HepG2 (cell line): ENCODE data around the gene PDIA6. TPM values are rescaled to one million over a fixed set of nuclear protein-coding genes. Genes with fewer than 3 reads are reported as not detected.

Experiments used
- ATAC-seq: fragments of 200-7000 bp; cut with Tn5 transposase; 3 replicates; pipeline ENCODE4 v1.9.1; 2020; ENCODE audit warnings: mild to moderate bottlenecking, moderate library complexity
- BruUV-seq: library from RNA; stranded (reverse); fragments of 400-500 nt; replicated peaks from 2 replicates; lab custom pipeline; 2021; lab: Mats Ljungman, UMichigan
- CTCF ChIA-PET: fragments of 300-600 bp; formaldehyde crosslinking; extraction: SDS; loops from one replicate; lab custom pipeline; 2021; ENCODE audit warnings: low total read pairs, inconsistent platforms, low intra/inter-chr PET ratio; lab: Yijun Ruan, JAX
- POLR2A ChIA-PET: fragments of 350-600 bp; sonication (Branson Sonifier 250); formaldehyde crosslinking; loops from one replicate; lab custom pipeline; 2020; ENCODE audit warnings: antibody characterized with exemption, inconsistent platforms; lab: Yijun Ruan, JAX
- DNase-seq: peaks from one replicate; pipeline ENCODE4 v3.0.0-alpha.2; 2015; ENCODE audit warnings: low spot score
- FAIRE-seq: peaks from 3 replicates; lab custom pipeline; 2011; peaks lifted over from hg19 to GRCh38; lab: Jason Lieb, UNC
- H2AFZ ChIP-seq: one replicate; pipeline ENCODE4 v1.6.1; 2011; ENCODE audit warnings: low read length, inconsistent platforms
- H3K27ac ChIP-seq: fragments of 300-600 bp; 3 replicates; pipeline ENCODE4 v1.8.0; 2011; ENCODE audit warnings: mixed run types, mild to moderate bottlenecking, mixed read lengths, low read length, inconsistent platforms; ENCODE audit not compliant: insufficient read depth; ENCODE audit errors: extremely low read length
- H3K27me3 ChIP-seq, 2 experiments: fragments of 200-600 bp in 1 of 2; 2 replicates in 1 of 2; 3 replicates in 1 of 2; pipeline versions ENCODE4 v1.6.0 to v1.8.0; 2011; ENCODE audit warnings: low read length in 2 of 2, mild to moderate bottlenecking in 2 of 2, moderate library complexity in 2 of 2, inconsistent platforms in 1 of 2; ENCODE audit not compliant: insufficient read depth in 2 of 2, control insufficient read depth in 1 of 2
- H3K36me3 ChIP-seq, 2 experiments: fragments of 200-600 bp in 1 of 2; replicated peaks in 1 of 2; 2 replicates in 1 of 2; 3 replicates in 1 of 2; pipeline versions ENCODE4 v1.5.1 to v1.8.0; 2011; ENCODE audit warnings: low read length in 2 of 2, inconsistent platforms in 1 of 2; ENCODE audit not compliant: insufficient read depth in 2 of 2, control insufficient read depth in 1 of 2
- H3K4me1 ChIP-seq: 2 replicates; pipeline ENCODE4 v1.5.1; 2012; ENCODE audit warnings: low read length, inconsistent platforms; ENCODE audit not compliant: insufficient read depth
- H3K4me2 ChIP-seq: 2 replicates; pipeline ENCODE4 v1.6.0; 2011; ENCODE audit warnings: low read depth, low read length, inconsistent platforms
- H3K4me3 ChIP-seq, 3 experiments: fragments of 200-600 bp in 1 of 3; sonication (generic), shearing (Covaris generic) in 1 of 3; replicated peaks in 1 of 3; 2 replicates each; pipeline ENCODE4 v1.5.1; 2011 to 2016; ENCODE audit warnings: low read length in 3 of 3, inconsistent platforms in 2 of 3, low read depth in 2 of 3, mild to moderate bottlenecking in 2 of 3, control low read depth in 1 of 3, mixed read lengths in 1 of 3; ENCODE audit not compliant: insufficient read depth in 1 of 3
- H3K79me2 ChIP-seq: one replicate; pipeline ENCODE4 v1.6.1; 2011; ENCODE audit warnings: low read length, inconsistent platforms; ENCODE audit not compliant: insufficient read depth
- H3K9ac ChIP-seq: 2 replicates; pipeline ENCODE4 v1.6.0; 2011; ENCODE audit warnings: mild to moderate bottlenecking, low read depth, low read length, inconsistent platforms; ENCODE audit not compliant: insufficient read depth
- H3K9me3 ChIP-seq: 2 replicates; pipeline ENCODE4 v1.5.1; 2012; ENCODE audit warnings: mild to moderate bottlenecking, low read length
- H4K20me1 ChIP-seq: 2 replicates; pipeline ENCODE4 v1.6.0; 2011; ENCODE audit warnings: inconsistent platforms, mild to moderate bottlenecking, low read length, moderate library complexity; ENCODE audit not compliant: insufficient read depth
- AGO2 ChIP-seq: fragments of 200-400 bp; formaldehyde crosslinking; optimal IDR thresholded peaks from 2 replicates; pipeline ENCODE3; 2017; ENCODE audit warnings: mild to moderate bottlenecking, low read depth, low read length, moderate library complexity
- ATF7 ChIP-seq, 2 experiments: fragments of 450-650 bp in 1 of 2; sonication (generic) in 1 of 2; formaldehyde crosslinking in 1 of 2; IDR thresholded peaks; 2 replicates each; pipeline versions ENCODE4 v1.4.0 to v1.6.1; 2016 to 2020; ENCODE audit warnings: antibody characterized with exemption in 1 of 2, mild to moderate bottlenecking in 1 of 2, missing genetic modification reagents in 1 of 2
- E2F5 ChIP-seq: sonication (generic); formaldehyde crosslinking; conservative IDR thresholded peaks from 2 replicates; pipeline ENCODE4 v1.4.0; 2020; ENCODE audit warnings: missing genetic modification reagents
- ELF4 ChIP-seq: sonication (generic); formaldehyde crosslinking; IDR thresholded peaks from 2 replicates; pipeline ENCODE4 v1.5.0; 2020; ENCODE audit warnings: missing genetic modification reagents, mild to moderate bottlenecking, moderate library complexity, borderline replicate concordance
- GFI1 ChIP-seq: sonication (generic); formaldehyde crosslinking; IDR thresholded peaks from 2 replicates; pipeline ENCODE4 v1.5.0; 2020; ENCODE audit warnings: missing genetic modification reagents, mild to moderate bottlenecking, borderline replicate concordance
- RCOR2 ChIP-seq: IDR thresholded peaks from 2 replicates; pipeline ENCODE4 v1.6.1; 2016; ENCODE audit warnings: missing biosample characterization, missing genetic modification reagents
- SP1 ChIP-seq, 2 experiments: fragments of 450-650 bp in 1 of 2; sonication (generic) in 1 of 2; formaldehyde crosslinking in 1 of 2; IDR thresholded peaks; 2 replicates each; pipeline versions ENCODE4 v1.4.0 to v1.6.1; 2016 to 2020; ENCODE audit warnings: missing genetic modification reagents in 1 of 2
- TGIF2 ChIP-seq: IDR thresholded peaks from 2 replicates; pipeline ENCODE4 v1.6.1; 2016; ENCODE audit warnings: control low read depth, missing compliant biosample characterization
- TP53 ChIP-seq: sonication (generic); formaldehyde crosslinking; conservative IDR thresholded peaks from 2 replicates; pipeline ENCODE4 v1.4.0; 2020; ENCODE audit warnings: missing genetic modification reagents
- ZC3H13 ChIP-seq: sonication (generic); formaldehyde crosslinking; IDR thresholded peaks from 2 replicates; pipeline ENCODE4 v1.8.1; 2023; ENCODE audit warnings: mild to moderate bottlenecking, missing genetic modification reagents, moderate library complexity
- ZKSCAN1 ChIP-seq: fragments of 150-350 bp; IDR thresholded peaks from 2 replicates; pipeline ENCODE4 v1.6.1; 2014; ENCODE audit warnings: low read length
- WGBS: methylation state at CpG from one replicate; pipeline ENCODE4 v1.1.6; 2017; ENCODE audit warnings: low lambda C conversion rate; 5-methylcytosine and 5-hydroxymethylcytosine counted together
- in situ Hi-C: cut with HindIII; loops from 2 replicates; pipeline ENCODE4 v1.10.0; 2017; ENCODE audit warnings: low pct_unique_long_range_greater_than_20kb; ENCODE audit not compliant: extremely low pct_ligation_motif_present
- intact Hi-C: fragments of 100-400 bp; cut with micrococcal nuclease; formaldehyde crosslinking; loops from one replicate; pipeline ENCODE4 v1.10.0; 2022; ENCODE audit not compliant: unreplicated experiment
- polyA plus RNA-seq, 8 experiments: library from polyadenylated mRNA; depleted of rRNA in 3 of 8; stranded (reverse) in 7 of 8; unstranded in 1 of 8; fragments of >200 nt; fragmentation: Illumina TruSeq in 4 of 8; extraction: Trizol in 4 of 8; gene quantifications; 2 replicates each; pipeline versions ENCODE4 v1.2.1 to v1.2.3, GENCODE V29; 2011 to 2016; ENCODE audit warnings: low read depth in 4 of 8, missing spikeins in 1 of 8, mixed read lengths in 1 of 8; ENCODE audit not compliant: insufficient read depth in 1 of 8
- total RNA-seq, 5 experiments: library from RNA; depleted of rRNA; stranded (reverse); fragments of >200 nt; fragmentation: Illumina TruSeq; extraction: Trizol; gene quantifications; 2 replicates each; pipeline ENCODE4 v1.2.3, GENCODE V29; 2016; ENCODE audit warnings: low read depth in 1 of 5
- TF ChIP-seq, protein P1 (sequence below): sonication (generic); formaldehyde crosslinking; IDR thresholded peaks from 2 replicates; pipeline ENCODE4 v1.4.0; 2020; ENCODE audit warnings: missing genetic modification reagents; ENCODE audit errors: not compliant biosample characterization

The PDIA6 gene
- total and polyA plus RNA-seq, 2 of the 13 experiments (the other 11 are each of a cell fraction or from before 2014, with no cell fraction given), result 586 to 642 TPM

- ChIA-PET CTCF (interaction anchor here (1.4 to 4.4 kb wide), 2 partner anchors 63 kb away, joined by 3 to 32 read pairs; no protein-coding TSS in a partner anchor), POLR2A (no interaction called here)
- no peak for FAIRE-seq
Measured at GRCh38 chr2:10837298-10838266, 25.0 kb upstream of the PDIA6 start.

More at GRCh38 chr2:10837298-10838266, 25.0 kb upstream of the PDIA6 start:
- H3K27me3 ChIP-seq, result peaks cover 7 to 52% of the 10 kb centered on the region in 2 experiments
- no peaks in the 10 kb centered on the region for H3K4me1 ChIP-seq
- no peak overlapping the region for H3K9ac ChIP-seq
- H4K20me1 ChIP-seq, result no peaks in the 10 kb centered on the region
- H3K4me2 ChIP-seq, result no peak overlapping the region
- no TSS peak for BruUV-seq
- H3K36me3 ChIP-seq, result no peaks in the 10 kb centered on the region
- 44% methylated on average over 17 of the region's 17 CpGs for WGBS
- ATAC-seq (no peak), DNase-seq (no peak)
- intact Hi-C loops (no loop called here), in situ Hi-C loops (loop anchor here (5.0 kb wide), 3 partner anchors 60 to 285 kb away; no protein-coding TSS in a partner anchor)
- no peaks in the 10 kb centered on the region for H3K79me2 ChIP-seq
- peaks cover 14% of the 10 kb centered on the region for H3K9me3 ChIP-seq
- H3K4me3 ChIP-seq, result no peak overlapping the region
- no peak overlapping the region for H2AFZ ChIP-seq
- H3K27ac ChIP-seq, result no peak overlapping the region
- TF ChIP-seq ATF7 (IDR thresholded peaks at IDR 0.05) (no peak), ATF7 (CRISPR knock-in tag; IDR thresholded peaks at IDR 0.05) (no peak), SP1 (IDR thresholded peaks at IDR 0.05) (no peak), SP1 (CRISPR knock-in tag; IDR thresholded peaks at IDR 0.05) (no peak), GFI1 (no peak), TP53 (CRISPR knock-in tag) (no peak), AGO2 (no peak), ELF4 (no peak), ZKSCAN1 (no peak), RCOR2 (CRISPR knock-in tag) (no peak), E2F5 (no peak), TGIF2 (CRISPR knock-in tag) (no peak), ZC3H13 (CRISPR knock-in tag) (no peak)
- TF ChIP-seq, protein P1, sequence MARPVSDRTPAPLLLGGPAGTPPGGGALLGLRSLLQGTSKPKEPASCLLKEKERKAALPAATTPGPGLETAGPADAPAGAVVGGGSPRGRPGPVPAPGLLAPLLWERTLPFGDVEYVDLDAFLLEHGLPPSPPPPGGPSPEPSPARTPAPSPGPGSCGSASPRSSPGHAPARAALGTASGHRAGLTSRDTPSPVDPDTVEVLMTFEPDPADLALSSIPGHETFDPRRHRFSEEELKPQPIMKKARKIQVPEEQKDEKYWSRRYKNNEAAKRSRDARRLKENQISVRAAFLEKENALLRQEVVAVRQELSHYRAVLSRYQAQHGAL (CRISPR knock-in tag), result no peak
